Dendritic cell treated with granulocyte-macrophage colony-stimulating factor and Interleukin-4, amounts not matched to agents 40 ng/mL and 50 ng/mL, for 4 days (primary cell): ENCODE data around the gene ROR1.

Experiments used
- H3K27ac Mint-ChIP-seq: one replicate; pipeline ENCODE4 v1.8.0; 2022; ENCODE audit warnings: mild to moderate bottlenecking, mixed read lengths
- H3K27me3 Mint-ChIP-seq: one replicate; pipeline ENCODE4 v1.8.0; 2022; ENCODE audit warnings: mild to moderate bottlenecking, mixed read lengths
- H3K36me3 Mint-ChIP-seq: one replicate; pipeline ENCODE4 v1.8.0; 2022; ENCODE audit warnings: low read depth, mixed read lengths
- H3K4me1 Mint-ChIP-seq: one replicate; pipeline ENCODE4 v1.8.0; 2022; ENCODE audit warnings: low read depth, mixed read lengths
- H3K4me3 Mint-ChIP-seq: one replicate; pipeline ENCODE4 v1.8.0; 2022; ENCODE audit warnings: mild to moderate bottlenecking, moderate library complexity, mixed read lengths
- H3K9me3 Mint-ChIP-seq: one replicate; pipeline ENCODE4 v1.8.0; 2022; ENCODE audit warnings: mixed read lengths
- intact Hi-C: fragments of 100-400 bp; cut with micrococcal nuclease; formaldehyde crosslinking; loops from one replicate; pipeline ENCODE4 v1.15.0; 2022

ROR1 gene

DNA sequence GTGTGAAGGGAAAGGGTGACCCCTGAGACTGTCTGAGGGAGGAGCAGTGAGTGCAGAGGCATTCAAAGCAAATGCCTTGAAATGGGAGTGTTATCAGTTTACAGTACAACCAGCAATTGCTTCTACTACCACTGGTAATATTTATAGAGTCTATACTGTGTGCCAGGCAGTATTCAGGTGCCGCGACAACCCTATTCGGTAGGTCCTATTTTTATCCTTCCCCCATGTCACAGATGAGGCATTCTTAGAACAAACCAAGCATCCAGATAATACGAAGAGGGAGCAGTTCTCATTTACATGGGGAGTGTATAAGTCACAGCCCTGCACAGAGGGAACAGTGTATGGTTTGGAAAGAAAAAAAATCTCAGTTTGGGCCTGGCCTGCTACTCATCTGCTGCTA is 18.3 kb downstream of the ROR1 start:
- Mint-ChIP-seq H3K4me3 (no peak overlapping the region), H3K27me3 (no peaks in the 10 kb centered on the region), H3K9me3 (no peaks in the 10 kb centered on the region), H3K4me1 (no peaks in the 10 kb centered on the region), H3K36me3 (no peaks in the 10 kb centered on the region), H3K27ac (no peak overlapping the region)
- intact Hi-C loops: no loop called here

DNA sequence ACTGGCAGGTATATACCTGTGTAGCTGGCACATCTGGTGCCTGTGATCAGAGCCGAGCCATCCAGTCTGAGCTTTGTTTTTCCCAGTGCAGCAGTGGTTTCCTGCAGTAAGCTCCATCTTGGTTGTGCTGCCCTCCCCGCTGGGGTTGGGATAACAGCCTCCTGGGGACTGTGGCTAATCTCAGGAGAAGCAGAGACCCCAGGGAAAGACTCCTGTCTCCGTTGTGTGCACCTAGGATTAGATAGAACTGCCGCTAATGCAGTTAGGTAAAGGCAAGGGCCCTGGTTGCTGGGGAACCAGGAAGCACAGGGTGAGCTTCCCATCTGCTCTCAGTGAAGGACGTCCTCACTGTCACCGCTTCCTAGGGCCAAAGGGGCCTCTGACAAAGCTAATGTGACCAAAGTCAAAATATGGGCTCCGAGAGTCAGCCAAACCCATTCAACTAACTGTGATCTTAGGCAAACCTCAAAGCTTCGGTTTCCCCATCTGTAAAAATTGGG is 20.0 kb downstream of the ROR1 start:
- no peaks in the 10 kb centered on the region for H3K27me3 Mint-ChIP-seq
- H3K9me3 Mint-ChIP-seq: no peaks in the 10 kb centered on the region
- H3K36me3 Mint-ChIP-seq: no peaks in the 10 kb centered on the region
- no peaks in the 10 kb centered on the region for H3K4me1 Mint-ChIP-seq
- H3K27ac Mint-ChIP-seq: no peak overlapping the region
- intact Hi-C loops: no loop called here
- H3K4me3 Mint-ChIP-seq: no peak overlapping the region

DNA sequence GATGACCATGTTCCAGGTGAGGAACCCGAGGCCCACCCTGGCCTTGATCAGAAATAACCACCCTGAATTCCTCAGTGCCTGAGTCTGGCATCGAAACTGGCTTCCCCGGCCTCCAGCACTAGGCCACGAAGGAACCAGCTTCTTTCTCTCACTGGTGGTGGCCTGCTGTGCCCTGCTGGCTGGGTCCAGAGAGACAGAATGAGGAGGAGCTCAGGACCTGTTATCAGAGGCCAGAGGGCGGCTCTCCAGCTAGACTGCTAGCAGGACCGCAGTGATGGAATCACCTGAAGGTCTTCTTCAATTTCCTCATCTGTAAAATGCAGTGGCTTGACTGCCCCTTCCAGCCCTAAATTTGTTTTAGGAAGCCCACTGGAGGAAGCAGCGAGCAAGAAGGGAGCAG is 20.5 kb downstream of the ROR1 start:
- no peaks in the 10 kb centered on the region for H3K9me3 Mint-ChIP-seq
- no peaks in the 10 kb centered on the region for H3K4me1 Mint-ChIP-seq
- H3K36me3 Mint-ChIP-seq: no peaks in the 10 kb centered on the region
- intact Hi-C loops: no loop called here
- H3K27ac Mint-ChIP-seq: no peak overlapping the region
- H3K4me3 Mint-ChIP-seq: no peak overlapping the region
- H3K27me3 Mint-ChIP-seq: no peaks in the 10 kb centered on the region

DNA sequence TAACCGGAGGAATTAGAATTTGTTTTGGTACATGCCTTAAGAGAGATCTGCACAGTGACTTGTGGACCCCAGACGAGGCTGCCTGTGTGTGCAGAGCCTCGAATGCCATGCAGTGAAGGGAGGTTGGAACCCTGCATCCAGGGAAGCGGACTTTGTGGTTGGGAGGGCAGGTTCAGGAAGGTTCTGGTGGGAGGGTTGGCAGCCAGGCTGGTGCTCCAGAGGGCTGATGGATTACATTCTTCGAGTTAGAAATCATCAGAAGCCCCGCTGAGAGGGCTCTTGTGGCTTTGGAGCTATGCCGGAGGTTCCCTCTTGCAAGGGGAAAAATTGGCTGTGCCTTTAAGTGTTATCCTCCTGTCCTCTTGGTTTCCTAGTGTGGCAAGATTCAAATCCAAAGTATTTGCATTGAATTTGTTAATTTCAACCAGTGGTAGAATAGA is 21.1 kb downstream of the ROR1 start:
- Mint-ChIP-seq H3K9me3 (no peaks in the 10 kb centered on the region), H3K36me3 (no peaks in the 10 kb centered on the region), H3K27ac (no peak overlapping the region), H3K4me3 (no peak overlapping the region), H3K27me3 (no peaks in the 10 kb centered on the region), H3K4me1 (no peaks in the 10 kb centered on the region)
- intact Hi-C loops: no loop called here

DNA sequence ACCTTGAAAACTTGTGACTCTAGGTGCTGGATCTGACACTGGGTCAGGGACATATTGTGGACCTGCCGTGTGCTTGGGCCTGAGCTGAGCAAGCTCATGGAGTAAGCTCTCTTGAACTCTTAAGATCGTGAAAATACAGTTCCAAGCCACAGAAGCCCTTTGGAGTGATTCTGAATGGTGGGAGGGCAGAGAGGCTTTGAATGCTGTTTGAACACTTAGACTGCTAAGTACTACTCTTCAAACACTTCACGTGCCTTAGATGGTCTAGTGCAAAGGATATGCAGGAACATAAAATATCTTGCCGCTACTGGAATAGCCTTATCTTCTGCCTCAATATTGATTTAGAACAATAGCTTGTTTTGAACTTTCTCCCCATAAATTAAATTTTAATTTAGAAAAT is 21.6 kb downstream of the ROR1 start:
- Mint-ChIP-seq H3K36me3 (no peaks in the 10 kb centered on the region), H3K9me3 (no peaks in the 10 kb centered on the region), H3K27me3 (no peaks in the 10 kb centered on the region), H3K4me1 (no peaks in the 10 kb centered on the region), H3K4me3 (no peak overlapping the region), H3K27ac (no peak overlapping the region)
- intact Hi-C loops: no loop called here

DNA sequence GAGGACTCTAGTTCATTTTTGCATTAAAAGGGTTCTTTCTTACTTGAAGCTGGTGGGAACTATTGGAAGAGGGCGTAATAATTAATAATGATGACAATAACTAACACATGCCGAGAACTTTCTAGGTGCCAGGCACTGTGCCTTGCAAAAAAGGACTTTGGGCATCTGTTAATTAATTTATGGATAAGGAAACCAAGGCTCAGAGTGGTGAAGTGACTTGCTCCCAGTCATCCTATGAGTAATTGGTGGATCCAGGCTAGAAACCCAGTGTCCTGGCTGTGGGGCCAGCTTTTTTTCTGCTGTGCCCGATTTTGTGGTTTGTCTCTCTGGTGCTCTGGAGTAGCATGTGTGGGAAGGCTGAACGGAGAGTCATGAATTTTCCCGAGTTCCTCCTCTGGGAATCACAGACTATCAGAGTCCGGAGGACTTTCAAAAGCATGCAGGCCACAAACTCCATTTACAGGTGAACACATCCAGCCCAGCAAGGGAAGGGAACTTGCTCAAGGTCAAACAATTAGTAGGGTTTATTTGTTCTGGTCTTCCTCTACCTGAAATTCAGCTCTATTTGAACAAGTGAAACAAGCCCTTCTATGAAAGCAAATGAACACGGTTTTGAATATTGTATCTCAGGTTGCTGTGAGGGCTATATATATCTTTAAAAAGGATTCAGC is 23.4 kb downstream of the ROR1 start:
- Mint-ChIP-seq H3K4me1 (no peaks in the 10 kb centered on the region), H3K36me3 (no peaks in the 10 kb centered on the region), H3K9me3 (no peaks in the 10 kb centered on the region), H3K4me3 (no peak overlapping the region), H3K27ac (no peak overlapping the region), H3K27me3 (peaks cover 2% of the 10 kb centered on the region)
- intact Hi-C loops: no loop called here

DNA sequence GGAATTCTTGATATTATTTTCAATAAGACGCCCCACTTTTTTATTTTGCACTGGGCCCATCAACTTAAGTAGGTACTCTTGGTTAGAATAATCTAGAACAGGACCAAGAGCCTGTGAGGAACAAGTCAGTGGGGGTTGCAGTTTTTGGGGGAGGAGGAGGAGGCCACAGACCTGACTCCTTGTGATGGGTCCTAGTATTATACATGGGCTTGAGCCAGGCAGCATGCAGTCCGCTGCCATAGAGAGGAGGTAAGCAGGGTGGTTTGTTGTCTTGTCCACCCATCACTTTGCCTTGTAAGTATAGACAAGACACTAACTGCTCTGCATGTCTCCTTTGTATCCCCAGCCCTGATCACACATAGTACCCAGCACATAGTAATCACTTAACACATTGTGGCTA is 24.5 kb downstream of the ROR1 start:
- peaks cover 2% of the 10 kb centered on the region for H3K27me3 Mint-ChIP-seq
- no peak overlapping the region for H3K27ac Mint-ChIP-seq
- intact Hi-C loops: no loop called here

DNA sequence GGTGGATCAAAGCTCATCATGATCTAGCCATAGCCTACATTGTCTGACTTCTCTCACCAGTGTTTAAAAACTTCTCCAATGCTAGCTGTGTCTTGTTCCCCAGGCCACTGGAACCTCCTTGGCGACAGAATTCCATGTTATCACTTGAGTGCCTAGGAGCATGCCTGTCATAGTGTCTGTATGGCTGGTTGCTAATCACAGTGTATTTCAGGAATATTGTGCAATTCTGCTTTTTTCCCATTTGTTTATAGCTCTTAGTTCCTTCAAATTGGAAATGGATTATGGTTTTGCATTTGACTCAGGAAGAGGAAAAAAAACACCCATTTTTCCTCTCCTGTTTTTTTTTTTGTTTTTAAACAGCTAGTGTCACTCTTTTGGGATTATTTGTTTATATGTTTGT is 25.5 kb downstream of the ROR1 start:
- Mint-ChIP-seq H3K4me1 (no peaks in the 10 kb centered on the region), H3K4me3 (no peak overlapping the region), H3K36me3 (no peaks in the 10 kb centered on the region), H3K27me3 (peaks cover 2% of the 10 kb centered on the region), H3K27ac (no peak overlapping the region), H3K9me3 (no peaks in the 10 kb centered on the region)
- intact Hi-C loops: no loop called here

More for the DNA sequence above, 24.5 kb downstream of the ROR1 start:
- Mint-ChIP-seq H3K36me3 (no peaks in the 10 kb centered on the region), H3K4me1 (no peaks in the 10 kb centered on the region), H3K4me3 (no peak overlapping the region), H3K9me3 (no peaks in the 10 kb centered on the region)

DNA sequence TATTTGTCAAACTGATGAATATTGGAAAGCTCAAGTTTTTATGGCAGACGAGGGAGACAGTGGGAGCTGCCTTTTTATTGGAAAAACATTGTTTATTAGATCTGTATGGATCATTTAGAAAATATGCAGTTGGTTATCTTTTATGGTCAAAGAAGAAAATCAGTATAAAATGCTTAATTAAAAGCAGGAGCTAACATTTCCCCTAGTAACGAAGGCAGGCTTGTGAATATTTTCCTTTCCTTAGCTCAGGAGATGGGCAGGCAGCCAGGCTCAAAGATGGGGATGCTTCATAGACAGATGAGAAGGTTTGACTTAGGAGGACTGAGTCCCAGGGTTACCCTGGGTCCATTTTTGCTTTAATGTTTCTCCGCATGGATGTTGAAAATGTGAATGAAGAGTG is 26.0 kb downstream of the ROR1 start:
- Mint-ChIP-seq H3K27ac (no peak overlapping the region), H3K9me3 (no peaks in the 10 kb centered on the region), H3K27me3 (peaks cover 2% of the 10 kb centered on the region), H3K36me3 (no peaks in the 10 kb centered on the region), H3K4me1 (no peaks in the 10 kb centered on the region), H3K4me3 (no peak overlapping the region)
- intact Hi-C loops: no loop called here

DNA sequence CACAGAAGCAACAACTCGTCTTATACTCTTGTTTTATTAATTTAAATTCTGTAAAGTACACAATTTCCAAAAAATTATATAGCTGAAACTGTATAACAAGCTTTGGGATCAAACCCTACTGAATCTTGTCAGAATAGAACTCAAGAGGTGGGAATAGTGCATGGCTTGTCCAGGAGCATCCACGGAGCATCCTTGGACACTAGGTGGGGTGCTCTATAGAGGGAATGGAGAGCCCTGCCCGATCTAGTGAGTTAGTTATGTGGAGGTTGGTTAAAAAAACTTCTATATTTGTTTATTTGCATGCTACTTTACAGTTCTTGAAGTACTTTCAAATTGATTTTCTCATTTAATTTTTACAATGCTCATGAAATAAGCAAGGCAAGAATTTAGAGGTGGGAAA is 28.3 kb downstream of the ROR1 start:
- Mint-ChIP-seq H3K36me3 (no peaks in the 10 kb centered on the region), H3K27me3 (peaks cover 2% of the 10 kb centered on the region), H3K27ac (no peak overlapping the region), H3K9me3 (no peaks in the 10 kb centered on the region), H3K4me3 (no peak overlapping the region), H3K4me1 (no peaks in the 10 kb centered on the region)
- intact Hi-C loops: no loop called here

DNA sequence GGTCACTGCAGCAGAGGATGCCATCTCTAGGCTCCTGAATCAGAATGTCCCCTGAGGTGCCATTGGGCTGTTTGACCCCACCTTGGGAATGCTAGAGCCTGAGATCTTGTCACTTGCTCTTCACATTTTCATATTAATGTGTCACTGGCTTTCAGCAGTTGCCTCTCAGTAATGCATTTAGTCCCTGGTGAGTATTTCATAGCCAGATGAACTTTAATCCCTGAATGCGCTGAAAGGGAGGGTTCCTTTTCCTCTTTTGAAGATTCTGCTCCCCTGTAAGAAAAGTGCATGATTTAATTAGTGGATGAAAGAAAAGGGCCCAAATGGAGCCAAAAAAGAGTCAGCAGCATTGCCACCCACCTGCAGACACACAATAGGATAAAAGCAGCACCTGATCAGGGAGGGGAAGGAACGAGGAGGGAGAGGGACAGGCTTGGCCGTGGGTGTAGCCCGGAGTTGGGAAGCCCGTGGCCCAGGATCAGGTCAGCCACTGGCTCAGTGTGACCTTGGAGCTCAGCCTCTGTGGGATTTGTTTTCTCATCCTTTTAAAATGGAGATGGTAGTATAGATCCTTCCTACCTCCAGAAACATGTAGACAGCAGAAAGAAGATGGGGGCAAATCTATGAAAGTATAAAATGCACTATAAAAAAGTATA is 31.1 kb downstream of the ROR1 start:
- H3K27ac Mint-ChIP-seq: no peak overlapping the region
- intact Hi-C loops: no loop called here
- H3K36me3 Mint-ChIP-seq: no peaks in the 10 kb centered on the region
- H3K4me1 Mint-ChIP-seq: no peaks in the 10 kb centered on the region
- H3K27me3 Mint-ChIP-seq: peaks cover 2% of the 10 kb centered on the region
- H3K4me3 Mint-ChIP-seq: no peak overlapping the region
- H3K9me3 Mint-ChIP-seq: no peaks in the 10 kb centered on the region

DNA sequence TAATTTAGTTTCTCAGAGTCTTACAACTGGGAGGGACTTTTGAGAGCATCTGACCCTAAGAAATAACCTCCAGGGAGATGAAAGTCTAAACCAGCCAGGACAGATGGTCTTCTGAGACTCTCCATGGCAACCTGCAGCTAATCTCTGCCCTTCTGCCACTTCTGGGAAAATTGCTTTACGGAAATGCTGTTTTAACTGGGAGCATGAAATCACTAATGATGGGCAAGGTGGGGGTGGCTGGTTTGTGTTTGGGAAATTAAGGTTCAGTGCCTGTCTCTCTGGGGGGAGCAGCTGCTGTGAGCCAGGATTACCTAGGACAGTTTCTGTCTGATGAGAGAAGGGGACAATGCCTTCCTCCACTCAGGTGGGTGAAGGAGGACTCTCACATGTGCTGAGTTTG is 33.2 kb downstream of the ROR1 start:
- Mint-ChIP-seq H3K4me1 (no peaks in the 10 kb centered on the region), H3K27ac (no peak overlapping the region), H3K4me3 (no peak overlapping the region), H3K9me3 (no peaks in the 10 kb centered on the region), H3K27me3 (no peaks in the 10 kb centered on the region), H3K36me3 (no peaks in the 10 kb centered on the region)
- intact Hi-C loops: no loop called here

DNA sequence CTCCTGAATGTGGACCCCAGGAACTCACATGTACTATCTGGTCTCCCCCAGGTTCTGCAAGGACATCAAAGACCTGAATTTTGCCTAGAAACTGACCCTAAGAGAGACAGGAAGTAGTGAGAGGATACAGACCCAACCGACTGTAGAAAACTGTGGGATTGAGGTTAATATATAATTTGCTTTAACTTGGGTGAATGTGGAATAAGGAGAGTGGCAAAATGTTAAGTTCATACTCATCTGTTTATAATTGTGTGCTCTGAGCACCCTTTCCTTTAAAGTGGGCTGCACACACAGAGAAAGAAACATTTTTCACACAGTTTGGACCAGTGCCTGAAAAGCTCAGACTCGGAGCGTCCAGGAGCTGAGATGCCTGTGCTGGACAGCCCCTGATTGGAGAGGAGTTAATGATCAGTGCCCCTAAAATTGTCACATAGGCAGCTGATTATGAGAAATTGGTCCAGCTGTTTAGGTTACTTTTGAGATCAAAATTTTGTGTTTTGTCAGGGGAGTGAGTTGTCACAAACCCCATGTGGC is 37.2 kb downstream of the ROR1 start:
- Mint-ChIP-seq H3K27ac (no peak overlapping the region), H3K4me3 (no peak overlapping the region), H3K4me1 (no peaks in the 10 kb centered on the region), H3K36me3 (no peaks in the 10 kb centered on the region), H3K9me3 (peaks cover 1% of the 10 kb centered on the region), H3K27me3 (no peaks in the 10 kb centered on the region)
- intact Hi-C loops: no loop called here

DNA sequence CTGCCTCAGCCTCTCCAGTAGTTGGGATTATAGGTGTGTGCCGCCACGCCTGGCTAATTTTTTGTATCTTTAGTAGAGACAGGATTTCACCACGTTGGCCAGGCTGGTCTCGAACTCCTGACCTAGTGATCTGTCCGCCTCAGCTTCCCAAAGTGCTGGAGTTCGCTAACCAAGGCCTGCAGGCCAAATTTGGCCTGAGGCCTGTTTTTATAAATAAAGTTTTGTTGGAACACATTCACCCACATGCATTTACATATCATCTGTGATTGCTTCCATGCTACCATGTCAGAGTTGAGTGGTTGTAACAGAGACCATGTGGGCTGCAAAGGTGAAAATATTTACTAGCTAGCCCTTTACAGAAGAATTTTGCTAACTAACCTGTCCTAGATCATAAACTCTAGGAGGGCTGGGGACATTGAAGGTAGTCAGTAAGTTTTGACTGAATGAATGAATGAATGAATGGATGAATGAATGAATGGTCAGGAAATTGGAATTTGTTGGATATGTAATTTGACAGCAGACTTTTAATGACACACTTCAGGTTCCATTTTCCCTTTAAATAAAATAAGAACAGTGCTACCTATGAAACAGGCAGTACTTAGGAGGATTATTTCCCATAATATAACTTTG is 38.4 kb downstream of the ROR1 start:
- H3K27ac Mint-ChIP-seq: no peak overlapping the region
- H3K27me3 Mint-ChIP-seq: no peaks in the 10 kb centered on the region
- no peak overlapping the region for H3K4me3 Mint-ChIP-seq
- no peaks in the 10 kb centered on the region for H3K36me3 Mint-ChIP-seq
- no peaks in the 10 kb centered on the region for H3K4me1 Mint-ChIP-seq
- peaks cover 8% of the 10 kb centered on the region for H3K9me3 Mint-ChIP-seq
- intact Hi-C loops: no loop called here
